Nephron progenitor cell (in vitro differentiated cells): ENCODE measurements around the gene UTP4.

Experiments used
- DNase-seq: peaks from one replicate; pipeline ENCODE4 v3.0.0; 2021
- H3K27ac Mint-ChIP-seq: 2 replicates; pipeline ENCODE4 v1.8.0; 2021; ENCODE audit warnings: mild to moderate bottlenecking, moderate library complexity, mixed read lengths
- H3K27me3 Mint-ChIP-seq: 2 replicates; pipeline ENCODE4 v1.8.0; 2021; ENCODE audit warnings: mild to moderate bottlenecking, low read depth, mixed read lengths; ENCODE audit not compliant: poor library complexity
- H3K36me3 Mint-ChIP-seq: 2 replicates; pipeline ENCODE4 v1.8.0; 2021; ENCODE audit warnings: low read depth, mixed read lengths
- H3K4me1 Mint-ChIP-seq: 2 replicates; pipeline ENCODE4 v1.8.0; 2021; ENCODE audit warnings: mixed read lengths
- H3K4me3 Mint-ChIP-seq: 2 replicates; pipeline ENCODE4 v1.8.0; 2021; ENCODE audit warnings: mild to moderate bottlenecking, moderate library complexity, mixed read lengths
- H3K9me3 Mint-ChIP-seq: 2 replicates; pipeline ENCODE4 v1.8.0; 2021; ENCODE audit warnings: mild to moderate bottlenecking, moderate library complexity, mixed read lengths
- TF ChIP-seq, protein P1 (sequence below): fragments of 200-600 bp; sonication (generic); IDR thresholded peaks from 2 replicates; pipeline ENCODE4 v1.5.0; 2021; ENCODE audit warnings: antibody characterized with exemption

Gene UTP4

DNA sequence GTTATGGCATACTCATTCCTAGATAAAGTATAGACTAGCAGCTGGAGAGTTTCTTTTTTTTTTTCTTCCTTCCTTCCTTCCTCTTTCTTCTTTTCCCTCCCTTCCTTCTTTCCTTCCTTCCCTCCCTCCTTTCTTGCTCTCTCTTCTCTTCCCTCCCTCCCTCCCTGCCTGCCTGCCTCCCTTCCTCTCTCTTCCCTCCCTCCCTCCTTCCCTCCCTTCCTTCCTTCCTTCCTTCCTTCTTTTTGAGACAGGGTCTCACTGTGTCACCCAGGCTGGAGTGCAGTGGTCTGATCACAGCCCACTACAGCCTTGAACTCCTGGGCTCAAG is 47.5 kb downstream of the UTP4 start:
- TF ChIP-seq, protein P1, sequence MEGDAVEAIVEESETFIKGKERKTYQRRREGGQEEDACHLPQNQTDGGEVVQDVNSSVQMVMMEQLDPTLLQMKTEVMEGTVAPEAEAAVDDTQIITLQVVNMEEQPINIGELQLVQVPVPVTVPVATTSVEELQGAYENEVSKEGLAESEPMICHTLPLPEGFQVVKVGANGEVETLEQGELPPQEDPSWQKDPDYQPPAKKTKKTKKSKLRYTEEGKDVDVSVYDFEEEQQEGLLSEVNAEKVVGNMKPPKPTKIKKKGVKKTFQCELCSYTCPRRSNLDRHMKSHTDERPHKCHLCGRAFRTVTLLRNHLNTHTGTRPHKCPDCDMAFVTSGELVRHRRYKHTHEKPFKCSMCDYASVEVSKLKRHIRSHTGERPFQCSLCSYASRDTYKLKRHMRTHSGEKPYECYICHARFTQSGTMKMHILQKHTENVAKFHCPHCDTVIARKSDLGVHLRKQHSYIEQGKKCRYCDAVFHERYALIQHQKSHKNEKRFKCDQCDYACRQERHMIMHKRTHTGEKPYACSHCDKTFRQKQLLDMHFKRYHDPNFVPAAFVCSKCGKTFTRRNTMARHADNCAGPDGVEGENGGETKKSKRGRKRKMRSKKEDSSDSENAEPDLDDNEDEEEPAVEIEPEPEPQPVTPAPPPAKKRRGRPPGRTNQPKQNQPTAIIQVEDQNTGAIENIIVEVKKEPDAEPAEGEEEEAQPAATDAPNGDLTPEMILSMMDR, result no peak
- no peaks in the 10 kb centered on the region for H3K27me3 Mint-ChIP-seq
- H3K36me3 Mint-ChIP-seq, result peaks cover 5% of the 10 kb centered on the region
- H3K4me1 Mint-ChIP-seq, result peaks cover 16% of the 10 kb centered on the region
- no peak overlapping the region for H3K4me3 Mint-ChIP-seq
- H3K9me3 Mint-ChIP-seq, result no peaks in the 10 kb centered on the region
- DNase-seq, result no peak
- no peak overlapping the region for H3K27ac Mint-ChIP-seq

- H3K27ac Mint-ChIP-seq, result peak overlapping the region; percentile 73
- H3K4me1 Mint-ChIP-seq, result peaks cover 23% of the 10 kb centered on the region
- no peaks in the 10 kb centered on the region for H3K9me3 Mint-ChIP-seq
- TF ChIP-seq, protein P1, result no peak
- H3K4me3 Mint-ChIP-seq, result no peak overlapping the region
- peaks cover 3% of the 10 kb centered on the region for H3K36me3 Mint-ChIP-seq
- no peaks in the 10 kb centered on the region for H3K27me3 Mint-ChIP-seq
- DNase-seq, result peak; percentile 9
Measured at GRCh38 chr16:69182730-69183416, 50.4 kb downstream of the UTP4 start.

DNA sequence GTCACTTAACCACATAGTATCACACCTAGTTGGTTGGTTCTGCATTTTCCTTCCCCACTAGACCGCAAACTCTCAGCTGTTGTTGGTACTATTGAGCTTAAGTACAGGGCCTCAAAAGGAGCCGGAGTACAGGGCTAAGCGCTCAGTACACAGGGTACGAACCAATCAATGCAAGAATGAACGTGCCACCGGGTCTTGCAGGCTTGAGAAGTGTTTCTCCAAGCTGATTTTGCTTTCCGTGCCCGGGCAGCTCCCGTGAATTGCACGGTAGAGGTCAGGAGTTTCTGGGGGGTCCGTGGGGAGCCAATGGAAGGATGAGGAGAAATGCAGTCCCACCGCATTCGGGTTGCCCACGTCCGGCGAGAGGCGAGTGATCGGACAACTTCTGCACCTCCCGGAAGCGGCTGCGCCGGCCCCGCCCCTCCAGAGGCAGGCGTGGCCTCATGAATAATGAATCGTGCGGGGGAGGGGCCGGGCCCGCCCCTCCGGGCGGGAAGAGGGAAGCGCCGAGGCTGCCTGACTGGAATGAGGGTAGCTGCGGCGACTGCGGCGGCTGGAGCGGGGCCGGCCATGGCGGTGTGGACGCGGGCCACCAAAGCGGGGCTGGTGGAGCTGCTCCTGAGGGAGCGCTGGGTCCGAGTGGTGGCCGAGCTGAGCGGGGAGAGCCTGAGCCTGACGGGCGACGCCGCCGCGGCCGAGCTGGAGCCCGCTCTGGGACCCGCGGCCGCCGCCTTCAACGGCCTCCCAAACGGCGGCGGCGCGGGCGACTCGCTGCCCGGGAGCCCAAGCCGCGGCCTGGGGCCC is 54.4 kb downstream of the UTP4 start, which contains the start of gene SNTB2:
Gene SNTB2, plus strand, starts transcription at position 523 of the 804 bp plus-strand sequence. Its CDS starts 3 bp downstream, at position 526.
- Mint-ChIP-seq H3K27ac (peak within 1 kb of the TSS; percentile 91), H3K4me3 (peak within 1 kb of the TSS; percentile 91), H3K36me3 (peaks cover 12% of the 10 kb centered on the region), H3K9me3 (no peaks in the 10 kb centered on the region), H3K4me1 (peaks cover 42% of the 10 kb centered on the region), H3K27me3 (no peaks in the 10 kb centered on the region)
- peak; percentile 95 for DNase-seq
- TF ChIP-seq, protein P1, result no peak

DNA sequence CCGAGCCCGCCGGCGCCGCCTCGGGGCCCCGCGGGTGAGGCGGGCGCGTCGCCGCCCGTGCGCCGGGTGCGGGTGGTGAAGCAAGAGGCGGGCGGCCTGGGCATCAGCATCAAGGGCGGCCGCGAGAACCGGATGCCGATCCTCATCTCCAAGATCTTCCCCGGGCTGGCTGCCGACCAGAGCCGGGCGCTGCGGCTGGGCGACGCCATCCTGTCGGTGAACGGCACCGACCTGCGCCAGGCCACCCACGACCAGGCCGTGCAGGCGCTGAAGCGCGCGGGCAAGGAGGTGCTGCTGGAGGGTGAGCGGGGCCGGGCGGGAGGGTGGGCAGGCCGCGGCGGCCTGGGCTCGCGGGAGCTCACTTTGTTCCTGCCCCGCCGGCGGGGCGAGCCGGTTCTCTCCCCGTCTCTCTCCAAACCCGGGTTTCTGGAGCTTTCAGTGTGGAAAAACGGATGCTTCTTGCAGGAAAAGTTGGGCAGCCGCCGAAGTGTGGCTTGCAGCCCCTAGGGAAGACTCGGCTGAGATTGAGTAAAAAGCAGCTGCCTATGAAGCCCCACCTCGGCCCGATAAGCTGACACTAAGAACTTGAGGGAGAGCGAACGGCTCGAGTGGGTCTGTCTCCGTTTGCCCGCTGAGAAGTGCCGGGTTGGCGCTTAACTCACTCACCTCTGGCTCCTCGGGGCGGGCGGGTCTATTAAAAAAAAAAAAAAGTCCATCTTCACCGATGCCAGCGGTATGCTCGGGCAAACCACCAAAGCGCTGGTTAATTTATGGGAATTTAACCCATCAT is 55.2 kb downstream of the UTP4 start:
- peak overlapping the region; percentile 91 for H3K27ac Mint-ChIP-seq

DNA sequence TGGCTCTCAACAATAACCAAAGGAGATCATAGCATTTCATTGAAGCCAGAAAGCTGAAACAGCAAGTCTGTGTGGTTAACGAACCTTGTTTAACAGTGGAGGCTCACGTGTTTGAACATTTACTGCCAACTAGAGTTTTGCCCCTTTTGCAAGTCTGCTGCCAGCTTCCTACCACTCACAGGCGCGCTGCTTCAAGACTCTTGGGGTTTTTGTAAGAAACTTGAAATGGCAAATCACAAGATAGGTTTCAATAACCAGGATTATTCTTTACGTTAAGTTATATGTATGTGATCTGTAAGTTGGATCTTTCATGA is 55.7 kb downstream of the UTP4 start:
- H3K36me3 Mint-ChIP-seq, result peaks cover 12% of the 10 kb centered on the region
- no peaks in the 10 kb centered on the region for H3K27me3 Mint-ChIP-seq
- DNase-seq, result no peak
- TF ChIP-seq, protein P1, result no peak
- peak overlapping the region; percentile 91 for H3K4me3 Mint-ChIP-seq
- no peaks in the 10 kb centered on the region for H3K9me3 Mint-ChIP-seq
- peaks cover 32% of the 10 kb centered on the region for H3K4me1 Mint-ChIP-seq
- peak overlapping the region; percentile 91 for H3K27ac Mint-ChIP-seq

More for the DNA sequence above, 55.2 kb downstream of the UTP4 start:
- TF ChIP-seq, protein P1, result no peak
- Mint-ChIP-seq H3K27me3 (no peaks in the 10 kb centered on the region), H3K4me3 (peak overlapping the region; percentile 91), H3K9me3 (no peaks in the 10 kb centered on the region), H3K36me3 (peaks cover 12% of the 10 kb centered on the region), H3K4me1 (peaks cover 38% of the 10 kb centered on the region)
- DNase-seq, result peak; percentile 63
